Activated T-cell treated with anti-CD3 and anti-CD28 coated beads, Interleukin-2, amount 50 U/mL, for 24 hours (primary cell): ENCODE measurements around the gene TGM1.

Experiments
- DNase-seq: peaks from one replicate; pipeline ENCODE4 v3.0.0-alpha.2; 2020
- H3K27ac Mint-ChIP-seq: 2 replicates; pipeline ENCODE4 v1.8.0; 2020; ENCODE audit warnings: mild to moderate bottlenecking, mixed read lengths
- H3K27me3 Mint-ChIP-seq: 2 replicates; pipeline ENCODE4 v1.8.0; 2020; ENCODE audit warnings: mixed read lengths
- H3K36me3 Mint-ChIP-seq: 2 replicates; pipeline ENCODE4 v1.8.0; 2020; ENCODE audit warnings: low read depth, mixed read lengths
- H3K4me1 Mint-ChIP-seq: 2 replicates; pipeline ENCODE4 v1.8.0; 2020; ENCODE audit warnings: low read depth, mixed read lengths
- H3K4me3 Mint-ChIP-seq: 2 replicates; pipeline ENCODE4 v1.8.0; 2020; ENCODE audit warnings: mild to moderate bottlenecking, moderate library complexity, mixed read lengths
- H3K9me3 Mint-ChIP-seq: 2 replicates; pipeline ENCODE4 v1.8.0; 2020; ENCODE audit warnings: mixed read lengths

Gene TGM1

GRCh38 chr14:24298892-24299254 is 35.9 kb upstream of the TGM1 start:
- Mint-ChIP-seq H3K4me3 (peak overlapping the region; percentile 92), H3K9me3 (no peaks in the 10 kb centered on the region)

GRCh38 chr14:24297190-24297964 is 34.4 kb upstream of the TGM1 start:
- Mint-ChIP-seq H3K4me1 (peaks cover 58% of the 10 kb centered on the region), H3K4me3 (no peak overlapping the region), H3K9me3 (no peaks in the 10 kb centered on the region), H3K27ac (peak overlapping the region; percentile 79), H3K36me3 (peaks cover 67% of the 10 kb centered on the region), H3K27me3 (no peaks in the 10 kb centered on the region)
- no peak for DNase-seq

More at GRCh38 chr14:24298892-24299254, 35.9 kb upstream of the TGM1 start:
- no peaks in the 10 kb centered on the region for H3K27me3 Mint-ChIP-seq
- peaks cover 60% of the 10 kb centered on the region for H3K4me1 Mint-ChIP-seq
- no peak for DNase-seq
- peak overlapping the region; percentile 96 for H3K27ac Mint-ChIP-seq
- H3K36me3 Mint-ChIP-seq, result peaks cover 74% of the 10 kb centered on the region

GRCh38 chr14:24296341-24297157 is 33.6 kb upstream of the TGM1 start:
- peaks cover 50% of the 10 kb centered on the region for H3K4me1 Mint-ChIP-seq
- H3K27me3 Mint-ChIP-seq, result no peaks in the 10 kb centered on the region
- H3K27ac Mint-ChIP-seq, result peak overlapping the region; percentile 79
- H3K4me3 Mint-ChIP-seq, result no peak overlapping the region
- no peaks in the 10 kb centered on the region for H3K9me3 Mint-ChIP-seq
- peaks cover 67% of the 10 kb centered on the region for H3K36me3 Mint-ChIP-seq
- peak; percentile 74 for DNase-seq

- no peak for DNase-seq
- Mint-ChIP-seq H3K4me1 (peaks cover 51% of the 10 kb centered on the region), H3K36me3 (peaks cover 65% of the 10 kb centered on the region), H3K27me3 (no peaks in the 10 kb centered on the region), H3K27ac (no peak overlapping the region), H3K4me3 (no peak overlapping the region), H3K9me3 (no peaks in the 10 kb centered on the region)
Measured at GRCh38 chr14:24293525-24293924, 30.5 kb upstream of the TGM1 start.

- no peaks in the 10 kb centered on the region for H3K9me3 Mint-ChIP-seq
- H3K27me3 Mint-ChIP-seq, result no peaks in the 10 kb centered on the region
- peaks cover 46% of the 10 kb centered on the region for H3K4me1 Mint-ChIP-seq
- H3K27ac Mint-ChIP-seq, result no peak overlapping the region
- DNase-seq, result no peak
- H3K4me3 Mint-ChIP-seq, result no peak overlapping the region
- peaks cover 66% of the 10 kb centered on the region for H3K36me3 Mint-ChIP-seq
Measured at GRCh38 chr14:24292118-24292807, 29.3 kb upstream of the TGM1 start.

DNA sequence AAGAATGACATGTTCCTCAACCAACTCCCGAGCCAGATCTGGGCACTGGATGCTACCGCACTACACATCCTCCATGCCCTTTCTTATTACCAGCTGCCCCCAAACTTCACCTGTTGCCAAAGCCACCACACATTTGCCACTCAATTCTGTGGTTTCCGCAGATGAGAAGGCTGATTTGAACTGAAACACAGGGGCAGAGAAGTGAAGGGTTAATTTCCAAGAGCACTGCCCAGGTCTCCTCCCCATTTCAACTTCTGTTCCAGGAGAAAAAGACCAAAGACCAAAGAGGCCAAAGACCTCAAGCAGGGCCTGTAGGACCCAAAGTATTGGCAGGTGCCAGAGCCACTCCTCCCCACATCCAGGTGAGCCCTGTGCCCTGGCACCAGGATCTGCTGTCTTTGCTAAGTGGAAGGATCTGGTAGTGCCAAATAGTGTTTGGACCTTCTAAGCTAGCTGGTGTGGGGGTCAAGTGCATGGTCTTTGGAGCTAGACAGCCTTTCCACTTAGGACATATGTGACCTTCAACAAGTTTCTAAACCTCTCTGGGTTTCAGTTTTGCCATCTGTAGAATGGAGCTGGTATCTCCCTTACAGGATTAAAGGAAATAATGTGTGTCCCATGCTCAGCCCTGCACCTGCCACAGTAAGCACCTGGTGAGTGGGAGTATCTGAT is 28.6 kb upstream of the TGM1 start:
- Mint-ChIP-seq H3K27ac (no peak overlapping the region), H3K4me3 (no peak overlapping the region), H3K4me1 (peaks cover 39% of the 10 kb centered on the region), H3K9me3 (no peaks in the 10 kb centered on the region), H3K27me3 (no peaks in the 10 kb centered on the region), H3K36me3 (peaks cover 65% of the 10 kb centered on the region)
- DNase-seq, result no peak

- H3K36me3 Mint-ChIP-seq, result peaks cover 56% of the 10 kb centered on the region
- no peak overlapping the region for H3K27ac Mint-ChIP-seq
- no peaks in the 10 kb centered on the region for H3K9me3 Mint-ChIP-seq
- no peak for DNase-seq
- H3K4me1 Mint-ChIP-seq, result peaks cover 31% of the 10 kb centered on the region
- H3K4me3 Mint-ChIP-seq, result no peak overlapping the region
- no peaks in the 10 kb centered on the region for H3K27me3 Mint-ChIP-seq
Measured at GRCh38 chr14:24290746-24291145, 27.8 kb upstream of the TGM1 start.

GRCh38 chr14:24289649-24290280 is 26.8 kb upstream of the TGM1 start:
- H3K4me3 Mint-ChIP-seq, result no peak overlapping the region
- H3K4me1 Mint-ChIP-seq, result peaks cover 29% of the 10 kb centered on the region
- H3K36me3 Mint-ChIP-seq, result peaks cover 47% of the 10 kb centered on the region
- H3K27ac Mint-ChIP-seq, result peak overlapping the region; percentile 37
- DNase-seq, result peak; percentile 61
- no peaks in the 10 kb centered on the region for H3K9me3 Mint-ChIP-seq
- H3K27me3 Mint-ChIP-seq, result no peaks in the 10 kb centered on the region

DNA sequence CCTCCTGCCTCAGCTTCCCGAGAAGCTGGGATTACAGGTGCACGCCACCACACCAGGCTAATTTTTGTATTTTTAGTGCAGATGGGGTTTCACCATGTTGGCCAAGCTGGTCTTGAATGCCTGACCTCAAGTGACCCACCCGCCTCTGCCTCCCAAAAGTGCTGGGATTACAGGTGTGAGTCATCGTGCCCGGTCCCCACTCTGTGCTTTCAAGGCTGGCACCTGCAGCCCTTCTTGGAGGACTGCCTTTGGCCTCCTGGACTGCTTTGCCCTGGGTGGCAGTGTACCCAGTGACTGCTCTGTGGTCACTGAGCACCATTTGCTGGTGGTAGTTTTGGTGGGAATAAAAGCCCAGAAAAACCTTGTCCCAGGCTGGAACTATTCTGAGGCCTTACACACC is 24.0 kb upstream of the TGM1 start:
- H3K9me3 Mint-ChIP-seq, result no peaks in the 10 kb centered on the region
- H3K4me3 Mint-ChIP-seq, result no peak overlapping the region
- H3K27ac Mint-ChIP-seq, result no peak overlapping the region
- DNase-seq, result no peak
- no peaks in the 10 kb centered on the region for H3K27me3 Mint-ChIP-seq
- H3K36me3 Mint-ChIP-seq, result peaks cover 28% of the 10 kb centered on the region
- peaks cover 29% of the 10 kb centered on the region for H3K4me1 Mint-ChIP-seq

DNA sequence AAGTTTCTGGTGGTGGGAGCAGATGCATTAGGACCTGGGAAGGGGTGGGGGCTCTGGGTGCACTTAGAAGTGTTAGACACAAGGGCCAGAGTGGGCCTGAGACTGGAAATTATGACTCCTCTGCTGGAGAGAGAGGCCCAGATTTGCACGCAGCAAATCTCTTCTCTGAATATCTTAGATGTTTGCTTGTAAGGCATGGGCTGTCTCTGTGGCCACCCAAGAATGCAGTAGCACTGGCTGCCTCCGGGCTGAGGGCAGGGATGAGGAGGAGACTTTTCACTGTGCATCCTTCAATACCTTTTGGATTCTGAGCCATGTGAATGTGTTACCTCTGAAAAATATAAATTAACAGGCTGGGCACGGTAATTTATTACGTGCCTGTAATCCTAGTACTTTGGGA is 22.4 kb upstream of the TGM1 start:
- H3K27ac Mint-ChIP-seq, result no peak overlapping the region
- H3K9me3 Mint-ChIP-seq, result no peaks in the 10 kb centered on the region
- peaks cover 18% of the 10 kb centered on the region for H3K4me1 Mint-ChIP-seq
- H3K27me3 Mint-ChIP-seq, result no peaks in the 10 kb centered on the region
- H3K36me3 Mint-ChIP-seq, result peaks cover 11% of the 10 kb centered on the region
- DNase-seq, result no peak
- no peak overlapping the region for H3K4me3 Mint-ChIP-seq

GRCh38 chr14:24284501-24285035 is 21.6 kb upstream of the TGM1 start:
- Mint-ChIP-seq H3K4me3 (no peak overlapping the region), H3K27me3 (no peaks in the 10 kb centered on the region), H3K4me1 (peaks cover 18% of the 10 kb centered on the region), H3K36me3 (peaks cover 4% of the 10 kb centered on the region), H3K9me3 (no peaks in the 10 kb centered on the region), H3K27ac (no peak overlapping the region)
- no peak for DNase-seq

- Mint-ChIP-seq H3K9me3 (no peaks in the 10 kb centered on the region), H3K4me1 (peaks cover 19% of the 10 kb centered on the region), H3K27me3 (no peaks in the 10 kb centered on the region), H3K27ac (no peak overlapping the region), H3K36me3 (peaks cover 1% of the 10 kb centered on the region), H3K4me3 (no peak overlapping the region)
- no peak for DNase-seq
Measured at GRCh38 chr14:24283796-24284460, 21.0 kb upstream of the TGM1 start.

DNA sequence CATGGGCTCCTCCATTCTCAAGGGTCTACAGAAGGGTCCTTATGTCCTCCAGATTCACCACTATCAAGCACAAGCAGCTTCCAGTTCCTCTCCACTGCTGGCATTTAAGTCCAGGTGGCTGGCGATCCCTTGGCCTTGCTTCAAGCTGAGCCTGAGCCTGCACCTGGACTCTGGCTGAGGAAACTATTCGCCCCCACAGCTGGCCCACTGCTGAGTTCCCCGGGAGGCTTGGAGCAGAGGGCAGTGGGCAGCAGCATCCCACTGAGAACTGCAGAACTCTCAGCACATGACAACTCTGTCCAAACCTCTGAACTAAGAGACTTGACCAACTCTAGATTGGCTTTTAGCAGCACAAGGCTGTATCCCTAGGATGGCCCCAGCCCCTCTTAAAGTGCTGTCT is 19.8 kb upstream of the TGM1 start:
- Mint-ChIP-seq H3K4me3 (no peak overlapping the region), H3K27me3 (no peaks in the 10 kb centered on the region), H3K4me1 (peaks cover 27% of the 10 kb centered on the region), H3K27ac (no peak overlapping the region), H3K9me3 (peaks cover 2% of the 10 kb centered on the region), H3K36me3 (no peaks in the 10 kb centered on the region)
- no peak for DNase-seq
